Lower leg skin (tissue), 3 donors: ENCODE measurements around the gene SYP.

ENCODE experiments used
- CTCF ChIP-seq, 3 donors: fragments of 450-650 bp; IDR thresholded peaks; one replicate each; pipeline ENCODE4 v1.5.1; 2016; ENCODE audit warnings: antibody characterized with exemption in 3 of 3, mild to moderate bottlenecking in 3 of 3, moderate library complexity in 2 of 3
- POLR2A ChIP-seq, 2 donors: fragments of 450-650 bp; IDR thresholded peaks; one replicate each; pipeline ENCODE4 v1.6.1; 2016 to 2017; ENCODE audit warnings: antibody characterized with exemption in 2 of 2, mild to moderate bottlenecking in 1 of 2, moderate library complexity in 1 of 2

GRCh38 chrX:49197543-49198087, 2.4 kb downstream of the SYP start:
- TF ChIP-seq POLR2A (IDR thresholded peaks at IDR 0.05) (no peak), CTCF (IDR thresholded peaks at IDR 0.05) (no peak)
